ENCODE data around the gene CORO7. TPM values are rescaled to one million over a fixed set of nuclear protein-coding genes. Genes with fewer than 3 reads are reported as not detected.

The CORO7 gene
- total RNA-seq, 1 experiment from 2014 or later = 14.3 TPM

DNA sequence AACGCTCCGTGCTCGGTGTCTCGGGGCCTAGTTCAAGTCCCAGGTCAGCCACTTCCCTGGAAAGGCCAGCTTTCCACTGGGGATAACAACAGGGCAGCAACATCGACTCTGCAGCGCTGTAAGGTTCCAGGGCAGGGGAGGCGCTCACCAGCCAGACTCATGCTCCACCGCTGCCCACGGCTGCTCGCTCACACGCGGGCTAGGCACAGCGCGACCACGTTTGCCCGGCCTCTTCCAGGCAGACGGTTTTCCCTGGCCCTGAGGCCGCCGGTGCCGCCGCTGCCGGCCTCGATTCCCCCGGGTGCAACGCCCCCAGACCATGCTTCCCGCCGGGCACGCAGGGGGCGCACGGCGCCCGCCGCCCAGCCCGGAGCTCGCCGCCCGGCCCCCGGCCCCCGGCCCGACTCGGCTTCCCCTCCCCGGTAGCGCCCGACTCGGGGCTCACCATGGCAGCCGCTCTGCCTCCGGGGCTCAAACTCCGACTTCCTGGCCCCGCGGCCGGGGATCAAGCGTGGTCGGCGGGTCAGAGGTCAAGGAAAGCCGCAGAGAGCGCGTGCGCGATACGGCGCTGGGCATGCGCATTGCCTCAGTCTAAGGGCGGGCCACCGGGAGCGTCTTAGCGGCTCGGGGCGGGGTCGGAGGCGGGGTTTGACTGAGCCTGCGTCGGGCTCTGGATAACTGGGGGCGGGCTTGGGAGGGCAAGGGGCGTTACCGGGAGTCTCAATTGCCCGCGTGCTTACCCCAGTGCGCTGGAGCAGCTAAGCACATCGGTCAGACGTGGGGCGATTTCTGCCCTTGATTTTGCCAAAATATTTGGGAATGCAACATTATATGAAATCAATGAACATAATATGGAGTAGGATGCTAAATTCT, 65.4 kb downstream of the CORO7 start, which contains the start of gene PAM16:
Gene PAM16, minus strand, starts transcription at position 535 of the 873 bp plus-strand sequence. Its CDS starts 87 bp downstream, at position 448.
- H4K20me1 ChIP-seq (ENCODE audit: low read length) = 0 out of 2 replicates have a peak, but pooled peaks cover 4% of the 10 kb centered on the region
- no peaks in the 10 kb centered on the region for H3K9me3 ChIP-seq (ENCODE audit: low read length)
- peak within 1 kb of the TSS; percentile 93 for H3K9ac ChIP-seq (ENCODE audit: low read length)
- peaks cover 50% of the 10 kb centered on the region for H3K79me2 ChIP-seq (ENCODE audit: low read length)
- no peaks in the 10 kb centered on the region for H3F3A ChIP-seq (ENCODE audit: low read length, unreplicated experiment)
- H3K36me3 ChIP-seq (ENCODE audit: low read depth, low read length) = no peaks in the 10 kb centered on the region
- peak within 1 kb of the TSS; percentile 89 for H3K4me3 ChIP-seq (ENCODE audit: low read length)
- H3K4me2 ChIP-seq (ENCODE audit: low read length) = peak within 1 kb of the TSS; percentile 84
- no peaks in the 10 kb centered on the region for H3K9me2 ChIP-seq (replicated peaks; ENCODE audit: low read length)
- peak; percentile 93 for ATAC-seq
- TF ChIP-seq EZH2 (IDR thresholded peaks at IDR 0.05; ENCODE audit: low read length, unreplicated experiment) (no peak), EZH2phosphoT487 (IDR thresholded peaks at IDR 0.05; ENCODE audit: borderline replicate concordance, low read length) (no peak)
- TF ChIP-seq, protein P1, sequence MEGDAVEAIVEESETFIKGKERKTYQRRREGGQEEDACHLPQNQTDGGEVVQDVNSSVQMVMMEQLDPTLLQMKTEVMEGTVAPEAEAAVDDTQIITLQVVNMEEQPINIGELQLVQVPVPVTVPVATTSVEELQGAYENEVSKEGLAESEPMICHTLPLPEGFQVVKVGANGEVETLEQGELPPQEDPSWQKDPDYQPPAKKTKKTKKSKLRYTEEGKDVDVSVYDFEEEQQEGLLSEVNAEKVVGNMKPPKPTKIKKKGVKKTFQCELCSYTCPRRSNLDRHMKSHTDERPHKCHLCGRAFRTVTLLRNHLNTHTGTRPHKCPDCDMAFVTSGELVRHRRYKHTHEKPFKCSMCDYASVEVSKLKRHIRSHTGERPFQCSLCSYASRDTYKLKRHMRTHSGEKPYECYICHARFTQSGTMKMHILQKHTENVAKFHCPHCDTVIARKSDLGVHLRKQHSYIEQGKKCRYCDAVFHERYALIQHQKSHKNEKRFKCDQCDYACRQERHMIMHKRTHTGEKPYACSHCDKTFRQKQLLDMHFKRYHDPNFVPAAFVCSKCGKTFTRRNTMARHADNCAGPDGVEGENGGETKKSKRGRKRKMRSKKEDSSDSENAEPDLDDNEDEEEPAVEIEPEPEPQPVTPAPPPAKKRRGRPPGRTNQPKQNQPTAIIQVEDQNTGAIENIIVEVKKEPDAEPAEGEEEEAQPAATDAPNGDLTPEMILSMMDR (conservative IDR thresholded peaks at IDR 0.05; ENCODE audit: low read depth, low read length) = no peak
- peaks cover 7% of the 10 kb centered on the region; the same call in 1 of the 2 replicates for H3K4me1 ChIP-seq (ENCODE audit: insufficient read depth, low read length)
- ChIA-PET CTCF (interaction anchor here (0.6 to 1.2 kb wide), 3 partner anchors 9 to 62 kb away, joined by 3 to 10 read pairs (median 3); no protein-coding TSS in a partner anchor), POLR2A (ENCODE audit: unreplicated experiment) (no interaction called here)
- H3K27ac ChIP-seq (ENCODE audit: low read length) = peak within 1 kb of the TSS; percentile 64
- no peaks in the 10 kb centered on the region for H3K27me3 ChIP-seq (ENCODE audit: low read length)
- DNase-seq = peak; percentile 90
- H2AFZ ChIP-seq (ENCODE audit: low read length) = peak within 1 kb of the TSS; percentile 77; the same call in 1 of the 2 replicates
- intact Hi-C loops (cut with micrococcal nuclease) = no loop called here
- no TSS peak for BruUV-seq (replicated peaks)

DNA sequence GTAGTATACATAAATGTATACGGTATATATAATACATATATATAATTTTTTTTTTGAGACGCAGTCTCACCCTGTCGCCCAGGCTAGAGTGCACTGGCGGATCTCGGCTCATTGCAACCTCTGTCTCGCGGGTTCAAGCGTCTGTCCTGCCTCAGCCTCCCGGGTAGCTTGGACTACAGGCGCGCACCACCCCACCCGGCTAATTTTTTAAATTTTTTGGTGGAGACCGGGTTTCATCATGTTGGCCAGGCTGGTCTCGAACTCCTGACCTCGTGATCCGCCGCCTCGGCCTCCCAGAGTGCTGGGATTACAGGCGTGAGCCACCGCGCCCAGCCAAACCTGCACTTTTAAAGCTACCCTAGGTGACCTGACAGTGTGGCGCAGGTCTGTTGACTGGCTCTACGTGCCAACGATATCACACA, 66.0 kb downstream of the CORO7 start:
- Histone ChIP-seq H3K9me2 (replicated peaks; ENCODE audit: low read length) (no peaks in the 10 kb centered on the region), H2AFZ (ENCODE audit: low read length) (peak overlapping the region; percentile 77; the same call in 1 of the 2 replicates), H3K9me3 (ENCODE audit: low read length) (no peaks in the 10 kb centered on the region), H4K20me1 (ENCODE audit: low read length) (0 out of 2 replicates have a peak, but pooled peaks cover 5% of the 10 kb centered on the region), H3K4me2 (ENCODE audit: low read length) (peak overlapping the region; percentile 84), H3K27me3 (ENCODE audit: low read length) (no peaks in the 10 kb centered on the region), H3F3A (ENCODE audit: low read length, unreplicated experiment) (no peaks in the 10 kb centered on the region), H3K9ac (ENCODE audit: low read length) (peak overlapping the region; percentile 93), H3K4me1 (ENCODE audit: insufficient read depth, low read length) (peaks cover 7% of the 10 kb centered on the region; the same call in 1 of the 2 replicates), H3K79me2 (ENCODE audit: low read length) (peaks cover 56% of the 10 kb centered on the region), H3K4me3 (ENCODE audit: low read length) (peak overlapping the region; percentile 89), H3K27ac (ENCODE audit: low read length) (peak overlapping the region; percentile 64), H3K36me3 (ENCODE audit: low read depth, low read length) (no peaks in the 10 kb centered on the region)
- ATAC-seq (no peak), DNase-seq (no peak)
- ChIA-PET POLR2A (ENCODE audit: unreplicated experiment) (no interaction called here), CTCF (interaction anchor here (0.6 kb wide), 1 partner anchor 9 kb away, joined by 3 read pairs; no protein-coding TSS in a partner anchor)
- BruUV-seq (replicated peaks) = no TSS peak
- TF ChIP-seq EZH2phosphoT487 (IDR thresholded peaks at IDR 0.05; ENCODE audit: borderline replicate concordance, low read length) (no peak), EZH2 (IDR thresholded peaks at IDR 0.05; ENCODE audit: low read length, unreplicated experiment) (no peak)
- TF ChIP-seq, protein P1 (conservative IDR thresholded peaks at IDR 0.05; ENCODE audit: low read depth, low read length) = no peak
- intact Hi-C loops (cut with micrococcal nuclease) = no loop called here
